ENCODE measurements around the gene SPTBN1. TPM values are rescaled to one million over a fixed set of nuclear protein-coding genes. Genes with fewer than 3 reads are reported as not detected.

The SPTBN1 gene
- total and polyA plus RNA-seq, 9 donors = 108 to 314 (median 232) TPM

DNA sequence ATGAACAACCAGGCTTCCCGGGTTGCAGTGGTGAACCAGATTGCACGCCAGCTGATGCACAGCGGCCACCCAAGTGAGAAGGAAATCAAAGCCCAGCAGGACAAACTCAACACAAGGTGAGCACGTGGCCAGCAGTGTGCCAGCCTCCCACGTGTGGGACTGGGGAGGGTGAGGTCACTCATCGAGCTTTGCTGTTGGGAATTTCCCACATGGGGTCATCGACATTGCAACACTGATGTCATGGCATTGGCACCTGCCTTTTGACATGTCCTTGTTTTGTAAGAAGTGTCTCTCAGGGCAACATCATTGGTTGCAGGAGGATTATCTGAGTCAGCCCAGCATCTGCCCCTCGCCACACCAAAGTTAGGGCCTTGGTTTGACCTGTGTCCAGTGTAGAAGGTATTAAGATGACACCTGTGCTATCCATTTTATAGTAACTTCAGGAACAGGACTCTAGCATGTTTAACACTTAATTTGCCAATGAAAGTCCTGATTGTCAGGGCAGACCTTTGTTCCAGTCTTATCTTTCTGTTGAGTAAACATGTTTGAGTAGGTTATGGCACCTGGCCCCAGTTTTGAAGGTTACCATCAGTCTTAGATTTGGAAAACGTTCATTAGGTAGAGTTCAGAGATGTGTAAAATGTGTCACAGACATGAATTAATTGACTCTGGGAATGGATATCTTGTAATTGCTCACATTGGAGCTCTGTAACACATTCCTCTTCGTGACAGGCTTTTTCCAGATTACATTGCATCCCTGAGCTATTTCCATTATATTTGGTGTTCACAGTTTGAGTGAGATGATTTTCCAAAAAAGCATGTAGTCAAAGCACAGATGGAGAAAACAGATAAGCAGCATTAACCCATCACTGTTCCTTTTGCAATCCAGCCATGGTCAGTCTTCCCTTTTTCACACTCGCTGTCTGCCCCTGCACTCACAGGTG lies 174.1 kb downstream of the SPTBN1 start:
- H3K27ac ChIP-seq = no peak overlapping the region
- no peak overlapping the region for H3K4me3 ChIP-seq
- DNase-seq = no peak
- TF ChIP-seq, protein P1, sequence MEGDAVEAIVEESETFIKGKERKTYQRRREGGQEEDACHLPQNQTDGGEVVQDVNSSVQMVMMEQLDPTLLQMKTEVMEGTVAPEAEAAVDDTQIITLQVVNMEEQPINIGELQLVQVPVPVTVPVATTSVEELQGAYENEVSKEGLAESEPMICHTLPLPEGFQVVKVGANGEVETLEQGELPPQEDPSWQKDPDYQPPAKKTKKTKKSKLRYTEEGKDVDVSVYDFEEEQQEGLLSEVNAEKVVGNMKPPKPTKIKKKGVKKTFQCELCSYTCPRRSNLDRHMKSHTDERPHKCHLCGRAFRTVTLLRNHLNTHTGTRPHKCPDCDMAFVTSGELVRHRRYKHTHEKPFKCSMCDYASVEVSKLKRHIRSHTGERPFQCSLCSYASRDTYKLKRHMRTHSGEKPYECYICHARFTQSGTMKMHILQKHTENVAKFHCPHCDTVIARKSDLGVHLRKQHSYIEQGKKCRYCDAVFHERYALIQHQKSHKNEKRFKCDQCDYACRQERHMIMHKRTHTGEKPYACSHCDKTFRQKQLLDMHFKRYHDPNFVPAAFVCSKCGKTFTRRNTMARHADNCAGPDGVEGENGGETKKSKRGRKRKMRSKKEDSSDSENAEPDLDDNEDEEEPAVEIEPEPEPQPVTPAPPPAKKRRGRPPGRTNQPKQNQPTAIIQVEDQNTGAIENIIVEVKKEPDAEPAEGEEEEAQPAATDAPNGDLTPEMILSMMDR (IDR thresholded peaks at IDR 0.05) = no peak
- no peak for TF ChIP-seq EP300 (IDR thresholded peaks at IDR 0.05)
- no peak for TF ChIP-seq POLR2A (IDR thresholded peaks at IDR 0.05)
- intact Hi-C loops (cut with DNase I) = no loop called here
- H3K27me3 ChIP-seq = no peaks in the 10 kb centered on the region
- H3K36me3 ChIP-seq = no peaks in the 10 kb centered on the region
- no peaks in the 10 kb centered on the region for H3K9me3 ChIP-seq
- peaks cover 10% of the 10 kb centered on the region for H3K4me1 ChIP-seq (ENCODE audit: insufficient read depth)
- 66 to 74% (median 68%) methylated on average over 11 of the region's 11 CpGs for WGBS, 3 donors

DNA sequence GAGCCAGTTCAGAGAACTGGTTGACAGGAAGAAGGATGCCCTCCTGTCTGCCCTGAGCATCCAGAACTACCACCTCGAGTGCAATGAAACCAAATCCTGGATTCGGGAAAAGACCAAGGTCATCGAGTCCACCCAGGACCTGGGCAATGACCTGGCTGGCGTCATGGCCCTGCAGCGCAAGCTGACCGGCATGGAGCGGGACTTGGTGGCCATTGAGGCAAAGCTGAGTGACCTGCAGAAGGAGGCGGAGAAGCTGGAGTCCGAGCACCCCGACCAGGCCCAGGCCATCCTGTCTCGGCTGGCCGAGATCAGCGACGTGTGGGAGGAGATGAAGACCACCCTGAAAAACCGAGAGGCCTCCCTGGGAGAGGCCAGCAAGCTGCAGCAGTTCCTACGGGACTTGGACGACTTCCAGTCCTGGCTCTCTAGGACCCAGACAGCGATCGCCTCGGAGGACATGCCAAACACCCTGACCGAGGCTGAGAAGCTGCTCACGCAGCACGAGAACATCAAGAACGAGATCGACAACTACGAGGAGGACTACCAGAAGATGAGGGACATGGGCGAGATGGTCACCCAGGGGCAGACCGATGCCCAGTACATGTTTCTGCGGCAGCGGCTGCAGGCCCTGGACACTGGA lies 174.9 kb downstream of the SPTBN1 start:
- H3K36me3 ChIP-seq = no peaks in the 10 kb centered on the region
- TF ChIP-seq POLR2A (IDR thresholded peaks at IDR 0.05) (no peak), EP300 (IDR thresholded peaks at IDR 0.05) (no peak)
- TF ChIP-seq, protein P1 (IDR thresholded peaks at IDR 0.05) = no peak
- H3K4me1 ChIP-seq (ENCODE audit: insufficient read depth) = peaks cover 13% of the 10 kb centered on the region
- H3K4me3 ChIP-seq = no peak overlapping the region
- H3K27me3 ChIP-seq = no peaks in the 10 kb centered on the region
- WGBS, 3 donors = 65 to 79% (median 74%) methylated on average over 30 of the region's 30 CpGs
- intact Hi-C loops (cut with DNase I) = no loop called here
- no peak overlapping the region for H3K27ac ChIP-seq
- no peak for DNase-seq
- H3K9me3 ChIP-seq = no peaks in the 10 kb centered on the region

DNA sequence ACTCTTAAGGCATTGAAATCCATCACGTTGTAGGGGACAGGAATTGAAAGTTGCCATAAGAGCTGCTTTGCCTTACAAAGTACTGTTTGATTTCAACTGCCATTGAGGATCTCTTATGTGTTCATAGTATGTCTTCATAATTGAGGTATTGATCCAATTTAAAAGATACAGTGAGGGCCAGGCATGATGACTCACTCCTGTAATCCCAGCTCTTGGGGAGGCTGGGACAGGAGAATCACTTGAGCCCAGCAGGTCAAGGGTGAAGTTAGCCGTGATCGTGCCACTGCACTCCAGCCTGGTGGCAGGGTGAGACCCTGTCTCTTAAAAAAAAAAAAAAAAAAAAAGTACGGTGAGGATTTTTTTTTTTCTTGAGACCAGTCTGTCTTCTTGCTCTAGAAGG lies 175.6 kb downstream of the SPTBN1 start:
- intact Hi-C loops (cut with DNase I) = no loop called here
- Histone ChIP-seq H3K27me3 (no peaks in the 10 kb centered on the region), H3K36me3 (no peaks in the 10 kb centered on the region), H3K9me3 (no peaks in the 10 kb centered on the region), H3K27ac (no peak overlapping the region), H3K4me3 (no peak overlapping the region), H3K4me1 (ENCODE audit: insufficient read depth) (peaks cover 13% of the 10 kb centered on the region)
- 63 to 68% (median 66%) methylated on average over 4 of the region's 4 CpGs for WGBS, 3 donors
- DNase-seq = no peak
- TF ChIP-seq POLR2A (IDR thresholded peaks at IDR 0.05) (no peak), EP300 (IDR thresholded peaks at IDR 0.05) (no peak)
- TF ChIP-seq, protein P1 (IDR thresholded peaks at IDR 0.05) = no peak

DNA sequence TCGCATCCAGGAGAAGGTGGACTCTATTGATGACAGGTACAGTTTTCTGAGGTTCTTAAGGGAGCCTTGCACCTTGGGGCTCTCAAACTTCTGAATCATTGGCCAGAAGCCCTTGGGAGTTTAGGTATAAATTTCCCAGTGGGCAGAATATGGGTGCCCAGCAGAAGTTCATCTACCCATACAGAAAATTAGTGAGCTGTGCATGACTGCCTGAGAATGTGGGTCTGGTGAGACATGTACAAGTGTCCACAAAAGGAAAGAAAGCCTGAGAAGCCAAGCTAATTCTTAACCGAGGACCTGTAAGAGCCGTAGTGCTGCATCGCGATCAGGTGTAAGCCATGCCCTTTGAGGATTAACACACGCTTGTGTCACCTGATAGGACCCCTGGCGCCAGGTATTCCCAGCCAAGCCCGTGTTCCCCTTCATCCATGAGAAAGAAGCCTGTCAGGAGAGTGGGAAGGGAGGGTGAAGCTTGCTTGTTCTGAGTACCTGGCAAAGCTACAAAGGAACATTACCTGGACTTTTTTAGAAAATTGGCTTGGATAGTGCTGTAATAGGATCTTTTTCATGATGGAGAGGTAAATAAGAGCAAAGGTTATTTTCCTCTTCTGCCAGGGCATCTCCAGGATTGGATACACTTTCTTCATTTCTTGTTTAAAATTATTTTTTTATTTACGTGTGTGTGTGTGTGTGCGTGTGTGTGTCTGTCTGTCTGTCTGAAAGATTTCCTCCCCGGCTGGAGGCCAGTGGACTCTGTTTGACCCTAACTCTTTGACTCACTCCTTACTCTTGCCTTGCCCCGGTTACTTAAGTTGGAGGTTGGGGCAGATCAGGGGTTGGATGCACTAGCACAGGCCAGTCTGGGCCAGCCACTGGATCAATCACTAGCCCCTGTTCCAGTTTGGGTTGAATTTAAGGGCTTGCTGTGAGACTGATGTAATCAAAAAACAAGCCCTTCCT lies 176.9 kb downstream of the SPTBN1 start:
- no peak for TF ChIP-seq EP300 (IDR thresholded peaks at IDR 0.05)
- no peak overlapping the region for H3K4me3 ChIP-seq
- DNase-seq = no peak
- peaks cover 13% of the 10 kb centered on the region for H3K4me1 ChIP-seq (ENCODE audit: insufficient read depth)
- no peaks in the 10 kb centered on the region for H3K27me3 ChIP-seq
- 69 to 73% (median 71%) methylated on average over 12 of the region's 12 CpGs for WGBS, 3 donors
- intact Hi-C loops (cut with DNase I) = no loop called here
- no peak overlapping the region for H3K27ac ChIP-seq
- H3K9me3 ChIP-seq = no peaks in the 10 kb centered on the region
- no peaks in the 10 kb centered on the region for H3K36me3 ChIP-seq

Measured in ovary (tissue), 9 donors.